H1 (cell line): ENCODE measurements around the gene TEAD1. TPM values are rescaled to one million over a fixed set of nuclear protein-coding genes. Genes with fewer than 3 reads are reported as not detected.

Experiments used
- PHF8 ChIP-seq: fragments of 200-600 bp; sonication (generic); conservative IDR thresholded peaks from 2 replicates; pipeline ENCODE4 v1.7.1; 2012; ENCODE audit warnings: low read depth, mild to moderate bottlenecking, inconsistent platforms, low read length, moderate library complexity
- polyA plus RNA-seq, 7 experiments: library from polyadenylated mRNA; depleted of rRNA in 3 of 7; stranded (reverse) in 5 of 7; unstranded in 2 of 7; fragments of >200 nt in 5 of 7; fragments of 200-250 nt in 2 of 7; gene quantifications; 1 replicate in 5 of 7; 2 replicates in 1 of 7; 4 replicates in 1 of 7; pipeline versions ENCODE4 v1.2.1 to v1.2.3, GENCODE V29; 2011 to 2013; ENCODE audit warnings: missing spikeins in 2 of 7, mixed read lengths in 2 of 7
- total RNA-seq: library from RNA; stranded (reverse); fragmentation: NEBNext Ultra II Directional; extraction: Animal tissue kit (Norgen Biotek cat#: 25700); gene quantifications from 2 replicates; pipeline ENCODE4 v1.2.1, GENCODE V29; 2021

TEAD1 gene
- total and polyA plus RNA-seq, 2 of the 8 experiments (the other 6 are each of a cell fraction or from before 2014, with no cell fraction given) = 15.6 to 67.4 TPM

DNA sequence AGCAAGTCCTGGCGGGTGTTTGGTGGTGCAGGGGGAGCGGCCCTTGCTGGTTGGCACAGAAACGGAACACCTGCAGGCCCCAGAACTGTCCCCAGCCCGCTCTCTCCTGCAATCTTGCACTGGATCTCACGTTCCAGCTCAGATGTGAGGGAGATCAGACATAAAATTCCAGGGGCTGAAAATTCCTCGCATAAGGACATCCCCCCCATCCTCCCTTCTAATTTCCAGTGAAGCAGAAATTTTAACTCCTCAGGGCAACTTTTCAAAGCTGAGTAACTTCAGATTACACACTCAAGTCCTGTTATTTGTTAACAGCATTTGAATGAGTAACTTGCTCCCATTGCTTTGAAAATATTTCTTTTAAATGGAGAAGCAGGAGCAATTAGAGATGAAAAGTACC, 294.6 kb downstream of the TEAD1 start (continued):
- no peak for TF ChIP-seq PHF8
